Bronchial epithelial cell (primary cell): ENCODE data around the gene CD83. TPM values are rescaled to one million over a fixed set of nuclear protein-coding genes. Genes with fewer than 3 reads are reported as not detected.

ENCODE experiments used
- DNase-seq: peaks from one replicate; pipeline ENCODE4 v3.0.0-alpha.2; 2010; ENCODE audit warnings: low read depth
- FAIRE-seq: peaks from 2 replicates; lab custom pipeline; 2011; peaks lifted over from hg19 to GRCh38; lab: Jason Lieb, UNC
- H3K27me3 ChIP-seq: 2 replicates; pipeline ENCODE4 v1.5.1; 2011; ENCODE audit warnings: low read length; ENCODE audit not compliant: control insufficient read depth, insufficient read depth
- H3K36me3 ChIP-seq: 2 replicates; pipeline ENCODE4 v1.5.1; 2011; ENCODE audit warnings: low read length; ENCODE audit not compliant: control insufficient read depth, insufficient read depth
- H3K4me3 ChIP-seq: 2 replicates; pipeline ENCODE4 v1.5.1; 2011; ENCODE audit warnings: mild to moderate bottlenecking, low read depth, low read length, control low read depth
- total RNA-seq: library from RNA; depleted of rRNA; stranded (reverse); fragments of >200 nt; gene quantifications from 2 replicates; pipeline ENCODE4 v1.2.1, GENCODE V29; 2014
- TF ChIP-seq, protein P1 (sequence below): IDR thresholded peaks from 2 replicates; pipeline ENCODE4 v1.5.1; 2011; ENCODE audit warnings: mild to moderate bottlenecking, moderate library complexity, low read length, control low read depth, inconsistent platforms; ENCODE audit not compliant: insufficient read depth, severe bottlenecking

CD83 gene
- total RNA-seq, 1 donor from 2014 or later, result 0.53 TPM

DNA sequence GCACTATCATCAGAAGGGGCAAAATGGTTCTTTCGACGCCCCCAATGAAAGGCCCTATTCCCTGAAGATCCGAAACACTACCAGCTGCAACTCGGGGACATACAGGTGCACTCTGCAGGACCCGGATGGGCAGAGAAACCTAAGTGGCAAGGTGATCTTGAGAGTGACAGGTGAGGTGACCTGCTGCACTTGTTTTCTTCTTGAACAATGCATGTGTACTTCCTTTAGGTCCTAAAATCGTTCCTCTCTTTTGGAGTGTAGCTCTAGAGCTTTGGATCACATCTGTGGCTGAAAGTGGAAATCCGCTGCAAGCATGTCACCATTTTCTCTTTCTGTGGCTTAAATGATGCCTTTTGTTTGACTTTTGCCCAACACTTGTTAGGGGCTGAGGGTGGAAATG lies 14.0 kb downstream of the CD83 start:
- TF ChIP-seq, protein P1, sequence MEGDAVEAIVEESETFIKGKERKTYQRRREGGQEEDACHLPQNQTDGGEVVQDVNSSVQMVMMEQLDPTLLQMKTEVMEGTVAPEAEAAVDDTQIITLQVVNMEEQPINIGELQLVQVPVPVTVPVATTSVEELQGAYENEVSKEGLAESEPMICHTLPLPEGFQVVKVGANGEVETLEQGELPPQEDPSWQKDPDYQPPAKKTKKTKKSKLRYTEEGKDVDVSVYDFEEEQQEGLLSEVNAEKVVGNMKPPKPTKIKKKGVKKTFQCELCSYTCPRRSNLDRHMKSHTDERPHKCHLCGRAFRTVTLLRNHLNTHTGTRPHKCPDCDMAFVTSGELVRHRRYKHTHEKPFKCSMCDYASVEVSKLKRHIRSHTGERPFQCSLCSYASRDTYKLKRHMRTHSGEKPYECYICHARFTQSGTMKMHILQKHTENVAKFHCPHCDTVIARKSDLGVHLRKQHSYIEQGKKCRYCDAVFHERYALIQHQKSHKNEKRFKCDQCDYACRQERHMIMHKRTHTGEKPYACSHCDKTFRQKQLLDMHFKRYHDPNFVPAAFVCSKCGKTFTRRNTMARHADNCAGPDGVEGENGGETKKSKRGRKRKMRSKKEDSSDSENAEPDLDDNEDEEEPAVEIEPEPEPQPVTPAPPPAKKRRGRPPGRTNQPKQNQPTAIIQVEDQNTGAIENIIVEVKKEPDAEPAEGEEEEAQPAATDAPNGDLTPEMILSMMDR, result no peak
- no peaks in the 10 kb centered on the region for H3K27me3 ChIP-seq
- no peaks in the 10 kb centered on the region for H3K36me3 ChIP-seq
- DNase-seq (no peak), FAIRE-seq (no peak)
- no peak overlapping the region for H3K4me3 ChIP-seq

DNA sequence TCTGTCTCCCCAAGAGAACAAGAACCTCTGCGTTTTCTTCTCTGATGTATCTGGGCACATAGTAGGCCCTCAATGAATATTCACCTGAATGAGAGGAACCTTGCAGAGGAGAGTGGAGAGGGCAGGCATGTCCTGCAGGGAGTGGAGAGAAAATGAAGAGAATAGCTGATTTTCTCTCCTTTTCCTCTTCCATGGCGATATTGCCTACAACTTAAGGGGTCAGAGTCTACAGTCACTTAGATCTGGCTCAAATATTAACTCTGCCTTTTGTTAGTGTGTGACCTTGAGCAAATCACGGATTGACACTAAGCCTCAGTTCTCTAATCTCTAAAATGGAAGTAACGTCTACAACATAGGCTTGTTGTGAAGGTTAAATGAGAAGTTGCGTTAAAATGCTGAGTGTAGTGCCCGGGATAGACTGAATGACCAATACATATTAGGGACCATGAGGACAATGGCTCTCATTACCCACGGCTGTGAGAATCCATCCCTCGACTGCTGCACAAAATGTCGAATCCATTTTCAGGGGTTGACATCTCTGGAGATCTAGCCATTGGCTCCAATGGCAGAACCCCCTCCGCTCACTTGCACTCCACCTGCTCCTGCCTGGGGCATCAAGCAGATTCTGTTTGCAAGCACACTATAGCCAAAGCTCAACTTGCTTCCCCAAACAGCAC lies 14.8 kb downstream of the CD83 start:
- Histone ChIP-seq H3K4me3 (no peak overlapping the region), H3K36me3 (no peaks in the 10 kb centered on the region), H3K27me3 (no peaks in the 10 kb centered on the region)
- TF ChIP-seq, protein P1, result no peak
- DNase-seq (no peak), FAIRE-seq (no peak)

DNA sequence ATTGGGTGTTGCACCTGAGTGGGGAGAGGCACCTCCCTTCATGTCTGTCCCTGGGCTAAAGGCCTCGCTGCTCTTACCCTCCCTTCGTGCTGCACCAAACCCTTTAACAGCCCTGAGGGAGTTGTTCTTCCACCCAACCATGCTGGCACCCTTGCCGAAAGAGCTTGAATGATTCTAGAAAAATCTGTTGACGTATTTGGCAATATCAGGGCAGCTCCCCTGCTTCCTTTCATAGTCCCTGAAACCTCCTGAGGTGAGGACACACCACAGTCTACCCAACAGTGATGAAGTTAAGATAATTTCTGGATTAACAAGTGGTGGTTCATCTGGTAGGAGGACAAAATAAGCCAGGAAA lies 15.3 kb downstream of the CD83 start:
- H3K4me3 ChIP-seq, result no peak overlapping the region
- H3K27me3 ChIP-seq, result no peaks in the 10 kb centered on the region
- no peak for FAIRE-seq
- TF ChIP-seq, protein P1, result no peak
- DNase-seq, result no peak
- H3K36me3 ChIP-seq, result no peaks in the 10 kb centered on the region

DNA sequence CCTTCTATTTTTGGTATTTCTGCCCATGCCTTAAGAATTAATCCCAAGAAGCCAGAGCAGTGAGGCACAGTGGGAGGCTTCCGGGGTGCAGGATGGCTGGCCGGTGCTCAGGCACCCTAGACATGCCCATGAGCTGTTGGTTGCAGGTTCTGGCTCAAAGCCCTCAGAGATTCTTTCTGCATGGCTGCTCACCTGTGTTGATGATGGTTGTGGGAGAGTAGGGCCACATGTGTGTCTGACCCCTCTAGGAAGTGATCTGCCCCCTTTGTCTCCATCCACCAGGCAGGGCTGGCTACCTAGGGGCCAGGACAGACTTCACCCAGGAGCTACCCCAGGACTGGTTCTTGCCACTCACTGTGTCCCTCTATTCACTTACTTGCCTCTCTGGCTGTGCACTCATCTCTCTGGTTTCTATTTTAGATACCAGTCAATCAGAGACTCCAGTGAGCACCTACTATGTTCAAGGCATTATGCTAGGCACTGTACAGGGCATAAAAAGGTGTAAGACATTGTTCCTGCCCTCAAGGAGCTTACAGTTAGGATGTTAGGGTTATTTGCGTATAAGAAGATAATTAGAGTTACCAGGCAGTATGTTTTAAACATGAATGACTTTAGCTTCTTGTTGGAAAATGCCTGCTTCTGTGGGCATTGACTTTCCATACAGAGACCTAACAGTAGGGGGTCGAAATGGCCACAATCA lies 16.8 kb downstream of the CD83 start:
- no peak for FAIRE-seq
- no peaks in the 10 kb centered on the region for H3K36me3 ChIP-seq
- no peak overlapping the region for H3K4me3 ChIP-seq
- H3K27me3 ChIP-seq, result no peaks in the 10 kb centered on the region
- TF ChIP-seq, protein P1, result no peak
- no peak for DNase-seq

GRCh38 chr6:14135893-14136539 lies 18.4 kb downstream of the CD83 start:
- DNase-seq, result no peak
- TF ChIP-seq, protein P1, result no peak
- Histone ChIP-seq H3K27me3 (no peaks in the 10 kb centered on the region), H3K4me3 (no peak overlapping the region), H3K36me3 (no peaks in the 10 kb centered on the region)
- no peak for FAIRE-seq
